HG02885 (cell line): ENCODE data around the gene TCHH.
"Not testable (repeated sequence)": the region's sequence is repeated elsewhere in the genome, so short reads cannot be mapped to it uniquely, and the experiment has no call there.

ENCODE experiments used
- ATAC-seq: cut with Tn5 transposase; IDR thresholded peaks from one replicate; pipeline ENCODE4 v1.9.1; 2021; ENCODE audit warnings: mild to moderate bottlenecking; ENCODE audit not compliant: unreplicated experiment, poor library complexity

TCHH gene

GRCh38 chr1:152112885-152113432 lies 2.3 kb downstream of the TCHH start:
- no peak for ATAC-seq

- no peak for ATAC-seq
Observed at GRCh38 chr1:152112101-152112884, 3.0 kb downstream of the TCHH start.

GRCh38 chr1:152111515-152111968 lies 3.7 kb downstream of the TCHH start:
- ATAC-seq: no peak

GRCh38 chr1:152110860-152111514 lies 4.3 kb downstream of the TCHH start:
- no peak for ATAC-seq

GRCh38 chr1:152110365-152110859 lies 4.8 kb downstream of the TCHH start:
- no peak for ATAC-seq

- ATAC-seq: no peak
Observed at GRCh38 chr1:152109998-152110294, 5.3 kb downstream of the TCHH start.

- no peak for ATAC-seq
Observed at GRCh38 chr1:152109231-152109997, 5.8 kb downstream of the TCHH start.

- no peak for ATAC-seq
Observed at GRCh38 chr1:152108882-152109222, 6.4 kb downstream of the TCHH start.

GRCh38 chr1:152107984-152108881 lies 7.0 kb downstream of the TCHH start:
- ATAC-seq: no peak

- no peak for ATAC-seq
Observed at GRCh38 chr1:152107031-152107983, 7.9 kb downstream of the TCHH start.

GRCh38 chr1:152104854-152105253 lies 10.4 kb downstream of the TCHH start:
- ATAC-seq: no peak

GRCh38 chr1:152096931-152097330 lies 18.3 kb downstream of the TCHH start:
- ATAC-seq: no peak

- ATAC-seq: no peak
Observed at GRCh38 chr1:152089014-152089674, 26.1 kb downstream of the TCHH start, which contains the start of gene TCHHL1. TSS of gene TCHHL1 (minus strand) at chr1:152089064. CDS start at chr1:152088143, 921 bp downstream.

- no peak for ATAC-seq
Observed at GRCh38 chr1:152086760-152087159, 28.5 kb downstream of the TCHH start.

- ATAC-seq: no peak
Observed at GRCh38 chr1:152084853-152085252, 30.4 kb downstream of the TCHH start.

- not testable (repeated sequence) for ATAC-seq
Observed at GRCh38 chr1:152081026-152081425, 34.2 kb downstream of the TCHH start.

- ATAC-seq: not testable (repeated sequence)
Observed at GRCh38 chr1:152080494-152080893, 34.8 kb downstream of the TCHH start.

GRCh38 chr1:152078831-152079441 lies 36.3 kb downstream of the TCHH start:
- ATAC-seq: no peak
